CD4-positive, alpha-beta T cell treated with Interleukin-6 at 100 ng/mL for 8 hours (primary cell): ENCODE results near the gene UROS.

Experiments used
- DNase-seq: peaks from one replicate; pipeline ENCODE4 v3.0.0-alpha.2; 2020; ENCODE audit warnings: mixed read lengths, low spot score

Gene UROS

DNA sequence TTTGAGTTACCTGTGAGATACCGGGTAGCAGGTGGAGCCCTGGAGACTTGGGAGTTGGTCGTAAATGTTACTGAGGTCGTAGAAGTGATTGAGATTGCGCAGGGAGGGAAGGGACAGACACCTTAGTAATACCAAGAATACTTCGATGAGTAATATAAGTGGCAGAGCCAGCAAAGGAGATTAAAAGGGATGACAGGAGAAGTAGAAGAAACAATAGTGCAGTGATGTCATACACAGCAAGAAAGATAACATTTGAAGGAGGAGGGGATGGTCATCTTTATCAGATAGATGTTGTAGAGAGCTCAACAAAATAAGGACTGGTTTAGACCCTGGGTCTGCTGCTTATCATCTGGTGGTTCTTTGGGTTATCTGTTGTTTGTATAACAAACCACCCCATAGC is 5.3 kb upstream of the UROS start:
- DNase-seq = no peak

DNA sequence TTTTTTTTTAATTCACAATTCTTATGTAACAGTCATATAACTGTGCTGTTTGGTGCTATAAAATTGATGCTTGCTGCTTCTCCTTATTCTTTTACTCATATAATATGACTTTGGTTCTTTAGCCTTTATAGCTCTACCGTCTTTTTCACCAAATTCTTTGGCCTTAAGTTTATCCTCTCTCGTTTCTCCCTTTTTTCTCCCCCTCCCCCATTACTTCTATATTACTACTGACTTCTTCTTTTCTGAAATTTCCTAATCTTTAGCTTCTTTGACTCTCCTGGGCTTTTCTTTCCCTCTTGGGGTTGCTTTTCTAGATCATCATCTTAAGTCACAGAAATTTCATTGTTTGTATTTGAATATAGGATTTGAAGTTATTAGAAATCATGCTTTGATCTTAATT is 4.1 kb upstream of the UROS start:
- no peak for DNase-seq

DNA sequence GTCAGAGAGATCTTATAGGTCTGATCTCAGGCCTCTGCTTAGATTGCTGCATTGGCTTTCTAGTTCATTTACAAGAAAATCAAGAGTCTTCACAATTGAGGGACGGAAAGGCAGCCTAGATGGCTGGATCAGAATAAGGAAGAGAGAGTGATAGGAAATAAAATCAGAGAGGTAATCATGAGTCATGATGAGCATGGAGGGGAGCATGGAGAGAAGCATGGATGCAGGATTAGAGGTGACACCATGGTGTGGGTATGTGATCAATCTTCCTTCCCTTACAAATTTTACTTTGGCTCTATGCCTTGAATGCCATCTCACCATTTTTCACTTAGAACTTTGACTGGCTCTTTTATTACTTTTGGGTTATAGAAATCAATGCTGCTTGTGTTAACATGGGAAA is 1.7 kb upstream of the UROS start:
- no peak for DNase-seq

DNA sequence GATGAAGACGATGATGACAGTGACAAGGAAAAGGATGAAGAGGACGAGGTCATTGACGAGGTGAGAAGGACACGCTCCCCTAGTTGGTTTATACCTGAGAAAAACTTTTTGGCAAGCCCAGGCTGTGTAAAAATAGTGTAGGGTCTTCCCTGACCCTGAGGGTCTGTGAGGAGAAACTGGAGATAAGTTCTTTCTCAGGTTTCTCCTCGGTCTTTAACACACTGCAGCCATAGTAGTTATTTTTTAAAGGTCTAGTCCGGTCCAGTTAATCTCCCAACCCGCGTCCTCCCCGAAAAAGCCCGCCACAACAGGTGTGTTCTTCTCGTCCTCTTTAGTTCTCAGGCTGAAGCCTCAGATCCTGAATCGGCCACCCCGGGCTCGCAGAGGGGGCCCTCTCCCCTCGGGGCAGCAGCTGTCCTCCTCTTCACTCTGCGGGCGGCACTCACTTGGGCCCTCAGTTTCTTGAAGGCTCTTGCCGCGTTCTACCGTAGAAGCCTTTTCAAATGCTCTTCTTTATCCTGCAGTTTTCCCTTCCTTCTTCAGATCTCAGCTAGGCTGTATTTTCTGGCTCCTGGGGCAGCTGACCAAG is 699 bp upstream of the UROS start:
- no peak for DNase-seq

DNA sequence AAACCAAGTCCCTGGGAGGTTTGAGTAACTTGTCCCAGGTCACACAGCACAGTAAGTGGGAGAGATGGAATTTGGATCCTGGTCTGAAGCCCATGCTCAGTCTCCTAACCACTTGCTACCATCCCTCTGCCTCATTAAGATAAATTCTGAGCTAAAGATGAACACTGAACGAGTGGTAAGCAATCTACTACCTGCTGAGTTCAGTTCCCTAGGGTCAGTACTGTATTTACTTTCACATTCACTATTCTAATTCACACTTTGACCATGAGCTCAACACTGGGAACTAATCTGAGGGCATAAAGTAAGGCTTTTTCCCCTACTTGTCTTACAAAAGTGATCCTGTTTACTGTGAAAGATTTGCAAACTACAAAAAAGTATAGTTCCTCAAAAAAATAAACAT is 2.4 kb downstream of the UROS start:
- no peak for DNase-seq

DNA sequence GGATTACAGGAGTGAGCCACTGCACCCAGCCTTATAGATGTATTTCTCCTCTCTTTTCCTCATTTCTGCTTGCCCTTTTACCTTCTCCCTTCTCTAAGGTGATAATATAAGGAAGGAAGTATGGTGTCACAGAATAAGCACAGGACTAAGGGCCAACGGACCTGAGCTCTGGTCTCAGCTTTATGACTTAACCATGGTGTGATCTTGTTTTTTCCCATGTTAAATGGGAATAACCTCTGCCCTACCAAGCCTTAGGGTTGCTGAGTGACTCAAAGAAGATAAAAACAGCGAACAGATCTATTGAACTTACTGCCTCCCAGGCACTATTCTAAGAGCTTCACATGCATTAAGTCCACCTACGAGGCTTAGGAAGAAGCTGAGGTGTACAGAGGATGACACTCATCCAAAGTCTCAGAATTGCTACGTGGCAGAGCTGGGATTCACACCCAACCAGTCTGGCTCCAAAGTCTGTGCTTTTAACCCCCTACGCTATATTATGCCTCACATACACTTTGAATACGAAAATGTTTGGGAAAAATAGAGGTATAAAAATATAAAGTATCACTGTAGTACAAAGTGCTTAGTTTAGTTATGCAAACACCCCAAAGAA is 5.6 kb downstream of the UROS start:
- no peak for DNase-seq

DNA sequence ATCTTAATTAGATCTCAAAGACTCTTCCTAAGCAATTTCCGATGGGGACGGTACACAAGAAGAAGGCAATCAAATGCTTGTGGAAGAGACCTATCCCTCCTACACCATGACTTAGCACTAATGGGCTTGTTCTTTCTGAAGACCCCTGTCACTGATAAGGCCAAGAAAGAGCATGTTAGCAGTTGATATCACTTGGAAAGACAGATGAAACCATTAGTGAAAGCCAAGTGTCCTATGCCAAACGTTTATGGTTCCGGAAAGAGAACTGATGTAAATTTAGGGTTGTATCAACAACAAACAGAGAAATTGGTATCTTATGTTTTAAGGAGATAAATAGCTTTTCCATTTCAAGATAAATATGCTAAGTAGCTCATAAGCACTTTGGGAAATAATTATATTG is 6.5 kb downstream of the UROS start:
- no peak for DNase-seq

DNA sequence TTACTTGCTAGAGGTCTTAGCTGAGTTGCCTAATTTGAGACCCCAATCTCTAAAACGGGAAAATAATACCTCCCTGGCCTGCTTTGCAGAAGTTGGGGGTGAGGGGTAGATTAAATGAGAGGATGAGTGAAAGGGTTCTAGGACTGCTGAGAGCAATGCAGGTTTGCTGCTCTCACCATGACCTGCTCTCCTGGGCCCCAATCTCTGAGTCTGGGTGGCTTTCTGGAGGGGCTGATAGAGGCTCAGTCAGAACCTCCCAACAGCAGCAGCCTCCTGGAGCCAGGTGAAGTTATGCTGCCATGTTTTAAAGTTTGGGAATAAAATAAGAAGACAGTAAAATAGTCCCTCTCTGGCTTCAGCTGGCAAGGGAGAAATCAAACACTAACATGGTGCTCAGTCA is 7.3 kb downstream of the UROS start:
- no peak for DNase-seq

DNA sequence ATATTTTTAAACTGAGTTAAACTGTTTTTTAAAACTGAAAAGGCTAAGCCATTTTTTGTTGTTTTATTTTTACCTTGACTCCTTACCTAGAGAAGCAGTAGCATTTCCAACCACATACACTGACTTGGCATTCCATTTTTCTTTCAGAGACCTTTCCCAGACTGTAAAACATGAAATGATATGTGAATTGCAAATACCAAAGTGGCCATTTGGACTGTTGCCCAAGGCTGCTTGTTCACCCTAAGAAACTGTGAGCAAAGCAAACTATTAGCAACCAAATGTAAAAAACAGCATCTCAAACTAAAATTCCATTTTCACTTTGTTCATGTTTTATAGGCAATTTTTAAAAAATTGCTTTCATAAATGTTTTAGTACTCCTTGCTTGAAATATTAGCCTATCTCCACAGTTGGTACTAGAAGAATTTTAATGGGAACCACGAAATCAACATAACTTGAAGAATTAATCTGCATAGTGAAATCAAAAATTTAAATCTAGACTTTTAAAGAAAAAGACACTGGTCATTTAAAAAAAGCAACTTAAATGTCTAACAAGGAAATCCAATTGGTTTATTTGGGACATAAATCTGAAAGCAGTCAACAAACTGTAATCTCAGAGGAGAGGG is 10.8 kb downstream of the UROS start:
- no peak for DNase-seq

DNA sequence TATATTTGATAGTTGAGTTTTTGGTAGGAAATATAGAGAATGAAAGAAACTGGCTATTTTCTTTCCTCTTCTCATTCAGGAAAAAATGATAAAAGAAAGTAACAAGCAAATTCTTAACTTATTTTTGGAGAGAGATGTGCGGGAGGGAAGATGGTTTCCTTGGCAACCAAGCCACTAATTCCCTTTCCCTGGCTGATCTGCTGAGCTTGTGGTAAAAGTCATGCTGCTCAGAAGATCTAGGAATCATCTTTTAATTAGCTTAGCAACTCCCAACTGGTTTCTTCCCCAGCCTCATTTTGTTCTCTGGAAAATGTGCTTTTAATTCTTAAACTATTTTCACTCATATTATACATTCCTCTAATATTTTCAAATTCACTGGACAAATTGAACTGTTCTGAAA is 11.8 kb downstream of the UROS start:
- DNase-seq = no peak

DNA sequence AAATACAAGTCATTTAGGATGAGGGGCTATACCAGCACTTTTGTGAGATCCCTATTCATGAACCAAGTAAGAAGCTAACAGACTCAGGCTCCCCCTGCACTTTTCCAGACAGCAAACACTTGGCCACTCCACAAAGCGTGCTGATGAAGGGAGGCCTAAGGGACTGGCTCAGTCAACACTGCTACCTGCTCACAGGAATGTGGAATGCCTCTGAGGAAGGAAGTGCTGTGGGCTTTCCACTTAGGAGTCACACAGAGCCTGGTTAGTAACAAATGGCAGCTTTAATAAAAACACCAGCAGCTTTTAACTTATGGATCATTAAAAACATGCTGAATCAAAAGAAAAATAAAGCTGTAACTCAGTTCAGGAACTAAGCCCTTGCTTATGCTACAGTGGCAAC is 15.0 kb downstream of the UROS start:
- DNase-seq = no peak

DNA sequence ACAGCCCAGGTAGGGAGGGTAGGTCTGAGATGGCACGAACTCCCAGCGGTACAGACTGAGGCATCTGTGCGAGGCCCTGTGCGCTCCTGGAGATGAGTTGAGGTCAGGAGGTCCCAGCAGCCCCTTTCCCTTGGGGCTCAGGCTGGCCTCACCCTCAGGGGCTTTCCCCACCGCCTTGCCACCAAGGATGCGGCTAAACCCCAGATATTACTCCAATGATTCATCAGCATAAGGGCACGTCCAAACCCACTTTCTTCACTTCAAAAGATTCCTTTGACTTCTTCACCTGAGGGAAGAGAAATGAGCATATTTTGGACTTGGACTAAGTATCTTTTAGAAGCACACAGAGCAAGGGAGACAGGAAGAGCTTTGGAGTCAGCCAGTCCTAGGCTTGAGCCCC is 20.3 kb downstream of the UROS start:
- no peak for DNase-seq

DNA sequence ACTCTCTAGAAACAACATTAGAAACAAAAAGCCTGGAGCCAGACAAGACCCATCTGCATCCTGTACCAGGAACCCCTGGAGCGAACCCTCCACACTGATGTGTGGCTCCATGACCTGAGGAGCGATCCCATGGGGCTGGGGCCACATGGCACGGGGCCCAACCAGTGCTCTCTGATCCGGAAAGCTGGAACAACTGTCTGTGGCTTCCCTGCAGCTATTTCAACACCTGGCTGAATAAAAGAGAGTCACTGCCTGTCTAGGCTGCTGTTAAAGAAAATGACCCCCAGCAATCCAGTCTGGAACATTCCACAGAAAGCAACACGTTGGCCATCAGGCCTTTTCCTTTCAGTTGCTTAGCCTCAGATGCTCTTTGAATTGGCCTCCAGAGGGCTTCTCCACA is 20.9 kb downstream of the UROS start:
- DNase-seq = no peak

DNA sequence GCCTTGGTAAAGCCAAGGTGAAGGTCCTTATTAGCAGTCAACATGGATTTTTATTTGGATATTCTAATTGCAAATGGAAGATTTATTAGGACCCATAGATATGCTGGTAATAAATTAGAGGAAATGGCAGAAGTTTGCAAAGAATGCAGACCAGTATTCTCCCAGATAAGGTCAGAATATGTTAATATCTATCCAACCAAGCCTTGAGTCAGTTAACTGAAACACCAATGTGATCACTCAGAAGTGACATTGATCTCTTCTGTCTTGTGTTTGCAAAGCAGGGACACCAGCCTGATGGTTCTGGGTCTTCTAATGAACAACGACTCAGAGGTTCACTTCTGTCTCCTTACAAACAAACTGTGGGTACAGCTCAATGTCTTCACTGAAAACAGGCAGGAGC is 21.5 kb downstream of the UROS start:
- no peak for DNase-seq

DNA sequence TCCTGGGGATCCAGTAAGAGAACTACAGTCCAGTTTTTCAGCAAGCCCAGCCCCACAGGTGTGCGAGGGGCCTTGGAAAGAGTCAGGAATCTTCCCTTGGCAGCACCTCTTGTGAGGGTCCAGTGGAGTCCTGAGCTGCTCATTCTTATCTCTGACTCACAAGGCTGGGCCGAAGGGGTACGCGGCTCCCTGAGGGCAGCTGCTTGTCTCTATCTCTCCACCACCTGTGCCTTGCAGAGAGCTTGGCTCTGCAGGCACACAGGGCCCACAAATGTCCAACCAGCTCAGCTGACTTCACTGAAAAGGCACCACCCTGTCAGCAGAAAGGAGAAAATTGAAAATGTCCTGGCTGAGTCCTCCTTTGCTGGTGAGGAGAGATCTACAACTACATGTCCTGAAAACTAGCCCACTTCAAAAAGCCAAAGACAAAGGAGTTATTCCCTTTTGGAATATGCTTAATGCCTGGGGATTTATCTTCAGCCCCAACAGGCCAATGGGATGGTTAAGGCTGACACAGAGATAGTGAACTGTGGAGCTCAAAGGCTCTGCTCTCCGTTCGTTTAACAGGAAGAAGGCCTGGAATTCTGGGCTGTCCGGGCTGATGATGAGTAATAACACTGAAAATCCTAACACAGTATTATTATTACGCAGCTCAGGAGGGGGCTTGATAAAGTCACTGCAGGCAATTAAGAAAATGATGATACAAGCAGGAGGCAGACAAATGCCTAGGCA is 23.4 kb downstream of the UROS start:
- DNase-seq = no peak

DNA sequence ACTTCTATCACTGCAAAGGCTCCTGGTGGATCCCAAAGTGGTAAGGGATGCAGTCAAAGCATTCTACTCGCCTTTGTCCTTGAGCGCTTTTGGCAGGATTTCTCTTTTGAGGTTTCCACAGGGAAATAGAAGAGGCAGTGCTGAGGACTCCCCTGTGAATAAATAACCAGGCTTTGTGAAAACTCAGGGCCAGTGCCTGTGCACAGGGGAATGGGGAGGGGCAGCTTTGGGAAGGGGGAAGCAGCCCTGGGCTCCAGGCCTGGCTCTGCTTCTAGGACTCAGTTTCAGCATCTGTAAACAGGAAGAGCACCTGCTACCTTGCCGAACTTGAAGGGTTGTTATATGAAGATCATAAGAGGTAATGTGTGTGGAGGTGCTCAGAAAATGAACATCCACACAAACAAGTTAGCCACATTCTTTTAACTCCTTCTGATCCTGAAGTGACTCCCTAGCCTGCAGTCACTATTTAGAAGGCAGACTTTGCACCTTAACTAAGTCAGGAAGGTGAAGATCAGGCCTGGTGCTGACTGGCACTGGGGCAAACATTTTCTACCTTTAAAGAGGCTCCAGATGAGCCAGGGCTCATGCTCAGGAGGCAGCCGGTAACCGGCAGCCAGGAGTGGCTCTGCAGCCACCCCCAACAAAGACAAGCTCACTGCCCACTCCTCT is 24.9 kb downstream of the UROS start:
- no peak for DNase-seq

DNA sequence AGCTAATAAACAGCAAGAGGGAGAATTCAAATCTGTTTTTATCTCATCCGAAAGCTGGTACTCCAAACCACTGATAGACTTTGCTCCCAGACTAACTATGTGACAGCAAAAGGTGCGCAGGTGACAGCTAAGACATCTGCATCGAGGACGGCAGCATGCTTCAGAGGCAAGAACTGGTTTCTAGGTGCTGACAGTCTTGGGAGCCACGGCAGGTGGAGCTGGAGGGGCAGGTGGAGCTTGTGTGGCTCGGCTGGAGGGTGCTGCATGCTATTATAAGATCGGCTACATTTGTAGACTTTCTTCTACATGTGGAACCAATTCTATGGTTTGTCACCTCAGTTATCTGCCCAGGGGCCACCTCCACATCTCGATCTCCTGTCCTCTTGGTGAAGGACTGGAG is 25.6 kb downstream of the UROS start:
- DNase-seq = no peak

DNA sequence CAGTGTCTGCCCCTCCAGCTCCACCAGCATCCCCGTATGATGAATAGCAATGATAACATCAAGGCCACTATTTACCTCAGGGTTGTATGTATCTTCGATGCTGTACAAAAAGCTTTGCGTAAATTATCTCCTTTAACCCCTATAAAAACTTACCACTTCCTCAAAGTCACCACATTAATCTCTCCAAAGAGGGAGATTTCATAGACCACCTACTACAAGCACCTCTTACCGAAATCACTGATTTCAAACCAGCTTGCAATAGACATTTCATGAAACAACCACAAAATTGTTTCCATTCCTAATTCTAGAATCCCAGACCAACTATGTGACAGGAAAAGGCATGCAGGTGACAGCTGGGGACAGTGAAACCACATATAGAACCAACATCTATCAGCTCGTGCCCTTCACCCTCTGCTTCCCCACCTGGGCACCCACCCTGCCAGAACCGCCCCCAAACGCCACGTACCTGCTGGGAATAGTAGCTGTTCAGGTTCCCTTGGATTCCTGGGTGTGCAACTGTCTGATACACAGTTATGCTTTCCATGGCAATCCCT is 27.3 kb downstream of the UROS start:
- DNase-seq = no peak

DNA sequence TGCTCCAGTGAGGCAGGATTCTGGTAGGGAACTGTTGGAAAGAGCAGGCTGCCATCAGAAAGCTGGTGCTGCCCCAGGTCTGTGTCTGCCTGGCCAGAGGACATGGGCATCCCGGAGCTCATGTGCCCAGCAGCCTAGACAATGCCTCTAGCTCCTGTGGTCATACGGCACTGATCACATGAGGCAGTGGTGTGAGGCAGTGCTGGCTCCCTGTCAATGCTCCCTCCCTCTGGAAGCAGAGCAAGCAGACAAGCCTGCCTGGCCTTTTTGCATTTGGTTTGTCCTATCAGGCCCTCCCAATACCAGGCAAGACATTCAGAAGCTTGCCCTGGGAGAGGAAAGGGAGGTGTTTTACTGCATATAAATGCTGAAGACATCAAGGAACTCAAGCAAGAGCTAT is 27.9 kb downstream of the UROS start:
- DNase-seq = no peak

DNA sequence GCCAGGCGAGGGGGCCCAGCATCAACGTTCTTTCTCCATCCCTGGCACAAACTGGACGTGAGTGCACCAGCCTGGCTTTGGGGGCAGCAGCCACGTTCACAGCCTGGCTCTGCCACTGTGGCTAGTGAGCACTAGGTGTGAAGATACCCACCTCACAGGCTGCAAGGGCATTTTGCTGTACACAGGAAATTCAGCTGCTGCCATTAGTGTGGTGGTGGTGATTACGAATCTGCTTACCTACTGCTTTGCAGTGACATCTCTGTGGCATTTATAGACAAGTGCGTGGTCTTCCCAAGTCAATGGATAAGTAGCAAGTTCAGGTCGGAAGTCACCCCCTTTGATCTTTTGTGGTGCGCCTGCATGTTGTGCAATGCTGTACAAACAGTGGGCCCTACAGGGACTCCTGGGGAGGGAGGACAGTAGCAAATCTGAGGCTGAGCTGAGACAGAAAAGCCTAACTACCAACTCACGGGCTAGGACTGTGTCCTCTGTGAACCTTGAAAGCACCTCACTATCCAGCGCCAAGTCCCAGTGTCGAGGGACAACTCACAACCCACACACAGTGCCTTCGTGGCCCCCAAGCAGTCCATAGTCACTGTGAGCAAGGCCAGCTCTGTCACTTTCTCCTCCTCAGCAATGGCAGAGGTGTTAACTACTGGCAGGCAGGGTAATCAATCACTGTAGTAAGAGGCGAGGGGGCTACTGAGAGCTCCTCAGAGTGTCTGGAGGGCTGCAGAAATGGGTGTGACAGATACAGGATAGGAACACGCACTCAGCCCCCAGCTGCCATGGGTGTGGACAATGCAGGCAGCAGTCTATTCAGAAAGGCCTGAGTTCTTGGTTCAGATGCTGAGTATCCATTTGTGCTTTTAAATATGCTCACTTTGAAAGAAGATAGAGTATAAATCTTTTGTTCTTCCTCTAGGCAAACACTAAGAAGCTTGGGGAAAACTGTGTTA is 30.4 kb downstream of the UROS start:
- no peak for DNase-seq
